ENCODE measurements around the gene TLCD2.
A peak's percentile ranks its signal among the peaks of the same experiment; 100 is the strongest.
"Not testable (repeated sequence)": the region's sequence is repeated elsewhere in the genome, so short reads cannot be mapped to it uniquely, and the experiment has no call there.

The TLCD2 gene

GRCh38 chr17:1709971-1710806 is at the start of gene TLCD2:
Gene TLCD2, minus strand, starts transcription at chr17:1710377. Its CDS starts 135 bp downstream, at chr17:1710242.
- peak; percentile 26 for DNase-seq

DNA sequence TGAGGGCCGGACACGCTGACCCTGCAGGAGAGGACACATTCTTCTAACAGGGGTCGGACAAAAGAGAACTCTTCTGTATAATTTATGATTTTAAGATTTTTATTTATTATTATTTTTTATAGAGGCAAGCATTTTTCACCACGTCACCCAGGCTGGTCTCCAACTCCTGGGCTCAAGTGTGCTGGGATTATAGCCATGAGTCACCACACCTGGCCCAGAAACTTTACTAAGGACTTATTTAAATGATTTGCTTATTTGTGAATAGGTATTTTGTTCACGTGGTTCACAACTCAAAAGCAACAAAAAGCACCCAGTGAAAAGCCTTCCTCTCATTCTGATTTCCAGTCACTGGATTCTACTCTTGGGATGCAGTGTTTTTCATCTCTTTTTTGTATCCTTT is 49.4 kb upstream of the TLCD2 start:
- DNase-seq = no peak

DNA sequence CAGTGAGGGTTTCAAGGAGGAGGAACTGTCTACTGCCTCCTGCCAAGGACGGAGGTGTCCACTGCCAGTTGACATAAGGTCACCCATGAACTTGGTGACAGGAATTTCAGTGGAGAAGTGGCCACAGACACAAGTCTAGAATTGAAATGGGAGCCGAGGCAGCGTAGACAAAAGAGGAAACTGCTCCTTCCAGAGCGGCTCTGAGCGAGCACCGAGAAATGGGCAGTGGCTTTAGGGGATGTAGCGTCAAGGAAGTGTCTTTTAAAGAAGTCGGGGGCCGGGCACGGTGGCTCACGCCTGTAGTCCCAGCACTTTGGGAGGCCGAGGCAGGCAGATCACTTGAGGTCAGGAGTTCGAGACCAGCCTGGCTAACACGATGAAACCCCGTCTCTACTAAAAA is 48.6 kb upstream of the TLCD2 start:
- DNase-seq = no peak

DNA sequence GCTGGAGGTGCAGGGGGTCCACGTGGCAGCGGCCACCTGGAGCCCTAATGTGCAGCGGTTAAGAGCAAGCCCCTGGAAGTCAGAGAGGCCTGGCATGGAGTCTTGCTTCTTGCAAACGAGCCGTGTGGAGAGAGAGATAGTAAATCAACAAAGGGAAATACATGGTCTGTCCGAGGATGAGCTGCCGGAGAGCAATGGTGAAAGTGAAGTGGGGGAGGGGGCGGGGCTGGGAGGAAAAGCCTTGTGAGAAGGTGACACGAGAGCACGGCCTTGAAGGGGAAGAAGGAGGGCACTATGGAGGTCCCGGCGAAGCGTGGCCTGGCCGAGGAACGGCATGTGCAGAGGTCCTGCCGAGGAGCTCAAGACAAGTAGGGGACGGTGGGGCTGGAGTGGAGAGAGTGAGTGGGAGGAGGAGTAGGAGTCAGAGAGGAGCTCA is 45.7 kb upstream of the TLCD2 start:
- no peak for DNase-seq

DNA sequence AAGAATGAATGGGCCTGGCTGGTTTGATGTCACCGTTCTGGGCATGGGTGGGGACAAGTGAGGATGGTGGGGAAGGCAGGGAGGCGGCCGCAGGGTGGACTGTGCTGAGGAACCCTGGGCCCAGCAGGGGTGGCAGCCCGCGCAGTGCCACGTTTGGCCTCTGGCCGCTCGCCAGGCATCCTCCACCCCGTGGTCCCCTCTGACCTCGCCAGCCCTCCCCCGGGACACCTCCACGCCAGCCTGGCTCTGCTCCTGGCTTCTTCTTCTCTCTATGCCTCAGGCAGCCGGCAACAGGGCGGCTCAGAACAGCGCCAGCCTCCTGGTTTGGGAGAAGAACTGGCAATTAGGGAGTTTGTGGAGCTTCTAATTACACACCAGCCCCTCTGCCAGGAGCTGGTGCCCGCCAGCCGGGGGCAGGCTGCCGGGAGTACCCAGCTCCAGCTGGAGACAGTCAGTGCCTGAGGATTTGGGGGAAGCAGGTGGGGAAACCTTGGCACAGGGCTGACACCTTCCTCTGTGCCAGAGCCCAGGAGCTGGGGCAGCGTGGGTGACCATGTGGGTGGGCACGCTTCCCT is 45.2 kb upstream of the TLCD2 start:
- no peak for DNase-seq

GRCh38 chr17:1754430-1755112 is 44.4 kb upstream of the TLCD2 start:
- DNase-seq = no peak

GRCh38 chr17:1753767-1754429 is 43.7 kb upstream of the TLCD2 start:
- no peak for DNase-seq

DNA sequence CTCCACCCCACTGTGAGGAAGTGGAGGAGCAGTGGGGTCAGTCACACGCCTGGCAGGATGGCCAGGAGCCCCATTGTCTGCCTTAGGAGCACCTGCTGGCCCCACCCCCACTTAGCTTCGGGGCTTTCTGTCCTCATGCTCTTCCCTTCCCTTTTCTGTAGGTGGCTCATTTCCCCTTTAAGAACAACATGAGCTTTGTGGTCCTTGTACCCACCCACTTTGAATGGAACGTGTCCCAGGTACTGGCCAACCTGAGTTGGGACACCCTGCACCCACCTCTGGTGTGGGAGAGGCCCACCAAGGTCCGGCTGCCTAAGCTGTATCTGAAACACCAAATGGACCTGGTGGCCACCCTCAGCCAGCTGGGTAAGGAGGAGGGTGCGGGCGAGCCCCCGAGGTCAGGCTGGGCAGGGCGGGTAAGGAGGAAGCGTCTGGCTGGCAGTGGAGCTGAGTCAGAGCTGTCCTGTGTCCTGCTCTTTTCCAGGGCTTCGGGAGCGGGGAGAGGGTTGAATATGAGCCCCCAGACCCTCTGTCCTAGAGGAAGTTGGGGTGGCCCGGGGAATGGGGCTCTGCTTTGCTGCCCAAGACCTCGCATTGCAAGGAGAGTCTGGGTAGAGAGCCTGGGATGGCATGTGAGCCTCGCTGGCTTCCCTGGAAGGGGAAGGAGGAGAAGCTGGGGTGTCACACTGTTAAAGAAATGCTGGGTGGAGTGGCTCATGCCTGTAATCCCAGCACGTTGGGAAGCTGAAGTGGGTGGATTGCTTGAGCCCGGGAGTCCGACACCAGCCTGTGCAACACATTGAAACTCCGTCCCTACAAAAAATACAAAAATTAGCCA is 42.5 kb upstream of the TLCD2 start:
- DNase-seq = no peak

DNA sequence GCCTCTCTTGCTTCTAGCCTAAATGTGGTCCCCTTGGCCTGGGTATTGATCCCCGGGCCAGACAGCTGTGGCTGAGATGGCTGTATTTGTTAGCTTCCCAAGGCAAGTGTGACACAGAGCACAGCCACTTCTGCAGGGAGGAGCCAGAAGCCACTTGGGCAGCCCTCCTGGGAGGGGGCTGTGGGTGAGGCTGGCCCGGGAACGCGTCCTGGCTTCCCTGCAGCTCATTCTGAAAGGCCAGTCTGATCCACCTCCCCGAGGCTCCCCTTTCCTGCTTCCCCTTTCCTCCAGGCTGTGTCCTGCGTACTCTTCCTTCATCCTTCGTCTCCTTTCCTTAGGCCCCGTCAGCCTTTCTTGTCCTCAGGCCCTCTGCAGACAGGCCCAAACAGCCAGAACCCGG is 40.5 kb upstream of the TLCD2 start:
- no peak for DNase-seq

GRCh38 chr17:1746975-1747543 is 36.9 kb upstream of the TLCD2 start:
- DNase-seq = no peak

DNA sequence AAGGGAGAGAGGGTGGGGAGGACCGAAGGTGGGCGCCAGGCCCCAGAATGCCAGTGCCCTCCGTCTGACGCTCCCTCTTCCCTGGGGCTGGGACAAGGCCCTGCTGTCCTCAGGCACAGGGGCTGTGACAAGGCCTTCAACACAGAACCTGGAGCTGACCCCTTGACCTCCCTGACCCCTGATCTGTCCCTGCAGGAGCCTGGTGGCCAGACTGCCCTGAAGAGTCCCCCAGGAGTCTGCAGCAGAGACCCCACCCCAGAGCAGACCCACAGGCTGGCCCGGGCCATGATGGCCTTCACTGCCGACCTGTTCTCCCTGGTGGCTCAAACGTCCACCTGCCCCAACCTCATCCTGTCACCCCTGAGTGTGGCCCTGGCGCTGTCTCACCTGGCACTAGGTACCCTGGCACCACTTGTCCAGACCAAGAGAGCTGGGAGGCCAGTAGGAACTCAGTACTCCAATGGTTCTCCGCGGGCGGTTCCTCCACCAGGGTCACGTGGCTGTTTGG is 35.4 kb upstream of the TLCD2 start:
- DNase-seq = no peak

- DNase-seq = no peak
Measured at GRCh38 chr17:1744551-1745512, 34.7 kb upstream of the TLCD2 start.

GRCh38 chr17:1743088-1743439 is 32.9 kb upstream of the TLCD2 start:
- no peak for DNase-seq

- DNase-seq = no peak
Measured at GRCh38 chr17:1742371-1743087, 32.4 kb upstream of the TLCD2 start, which contains the start of gene SERPINF2. Gene SERPINF2, plus strand, starts transcription at chr17:1742871. Its CDS starts 2,125 bp downstream, at chr17:1744996.

- not testable (repeated sequence) for DNase-seq
Measured at GRCh38 chr17:1741899-1742298, 31.7 kb upstream of the TLCD2 start.

GRCh38 chr17:1737531-1738291 is 27.5 kb upstream of the TLCD2 start:
- DNase-seq = no peak

DNA sequence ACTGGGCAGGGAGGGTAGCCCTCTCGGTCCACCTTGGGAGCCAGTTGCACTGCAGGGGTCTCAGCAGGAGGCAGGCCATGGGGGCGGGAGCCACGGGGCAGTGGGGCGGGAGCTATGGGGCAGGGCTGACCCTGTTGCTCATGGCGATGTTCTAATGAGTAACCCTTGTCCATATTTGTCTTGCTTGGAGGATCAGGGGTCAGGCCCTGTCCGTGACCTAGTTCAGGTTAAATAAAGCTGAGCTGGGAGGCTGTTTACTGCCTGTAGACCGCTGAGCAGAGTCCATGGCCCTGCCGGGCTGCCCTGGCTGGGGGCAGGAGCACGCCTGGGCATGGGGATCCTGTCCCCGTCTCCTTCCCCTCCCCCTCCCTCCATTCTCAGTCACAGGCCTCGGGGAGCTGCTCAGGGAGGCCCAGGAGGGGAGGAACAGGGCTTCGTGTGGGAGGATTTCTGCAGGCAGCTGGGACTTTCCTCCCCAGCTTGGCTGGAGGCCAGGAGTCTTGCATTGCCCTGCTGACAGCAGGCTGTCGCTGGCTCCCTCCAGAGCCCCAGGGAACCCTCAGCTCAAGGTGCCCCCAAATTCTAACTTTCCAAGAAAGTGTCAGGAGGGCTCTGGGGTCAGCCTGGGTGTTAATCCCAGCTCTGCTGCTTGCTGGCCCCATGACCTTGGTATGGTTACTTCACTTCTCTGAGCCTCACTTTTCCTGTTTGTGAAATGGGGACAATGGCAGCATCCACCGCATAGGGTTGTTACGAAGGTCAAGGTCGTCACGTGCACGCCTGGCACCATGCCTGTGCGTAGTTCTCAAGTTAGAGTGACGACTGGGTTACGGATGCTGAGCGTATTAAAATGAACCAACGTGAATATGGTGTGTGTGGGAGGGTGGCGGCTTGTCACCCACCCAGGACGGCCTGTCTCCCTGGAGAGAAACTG is 26.4 kb upstream of the TLCD2 start:
- no peak for DNase-seq

DNA sequence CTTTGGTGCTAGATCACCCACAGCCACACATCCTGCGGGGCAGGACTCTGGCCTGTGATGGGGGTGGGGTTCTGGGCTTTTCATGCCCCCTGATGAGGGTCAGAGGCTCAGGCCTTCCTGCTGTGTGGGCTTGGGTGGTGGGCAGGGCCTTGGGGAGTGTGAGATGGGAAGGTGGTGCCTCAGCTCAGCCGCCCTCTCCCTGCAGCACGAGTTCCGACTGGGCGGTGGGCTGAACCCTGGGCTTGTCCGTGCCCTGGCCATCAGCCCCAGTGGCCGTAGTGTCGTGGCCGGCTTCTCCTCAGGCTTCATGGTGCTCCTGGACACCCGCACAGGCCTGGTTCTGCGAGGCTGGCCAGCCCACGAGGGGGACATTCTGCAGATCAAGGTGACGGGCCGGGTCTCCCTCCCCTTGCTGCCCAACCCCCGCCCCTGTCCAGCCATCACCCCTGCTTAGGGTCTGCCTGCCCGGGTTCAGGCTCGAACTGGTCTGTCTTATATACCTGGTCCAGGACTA is 25.7 kb upstream of the TLCD2 start:
- no peak for DNase-seq

Measured in CD4-positive, alpha-beta T cell treated with Interleukin-6 for 4 hours (primary cell).